Measurements from ENCODE around the gene EDA. TPM values are rescaled to one million over a fixed set of nuclear protein-coding genes. Genes with fewer than 3 reads are reported as not detected.
"Not testable (repeated sequence)": the region's sequence is repeated elsewhere in the genome, so short reads cannot be mapped to it uniquely, and the experiment has no call there.

The EDA gene
- total RNA-seq, 2 donors from 2014 or later, result 13.1 to 14.9 TPM

DNA sequence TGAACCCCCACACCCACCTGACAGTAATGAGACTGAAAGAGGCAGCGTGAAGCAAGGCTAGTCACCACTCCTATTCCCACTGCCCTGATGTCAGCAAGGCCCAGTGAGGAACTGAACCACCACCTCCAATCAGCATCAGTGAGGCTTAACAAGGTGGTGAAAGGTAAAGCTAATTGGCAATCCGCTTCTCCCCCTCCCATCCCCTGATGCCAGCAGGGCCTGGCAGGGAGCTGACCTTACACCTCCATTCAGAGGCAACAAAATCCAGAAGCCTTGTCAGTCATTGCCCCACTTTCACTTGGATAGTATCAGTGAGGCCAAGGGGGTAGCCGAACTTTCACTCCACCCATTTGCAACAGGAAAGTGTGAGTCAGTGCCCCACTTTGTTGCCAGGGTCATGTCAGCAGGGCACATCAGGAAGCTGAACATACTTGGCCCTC, 373.1 kb downstream of the EDA start:
- peak overlapping the region in 1 of 2 donors; percentile 23 for H3K27ac ChIP-seq
- DNase-seq (ENCODE audit: low spot score), result no peak
- H3K27me3 ChIP-seq, result no peaks in the 10 kb centered on the region
- no peak overlapping the region for H3K4me3 ChIP-seq
- TF ChIP-seq, protein P1, sequence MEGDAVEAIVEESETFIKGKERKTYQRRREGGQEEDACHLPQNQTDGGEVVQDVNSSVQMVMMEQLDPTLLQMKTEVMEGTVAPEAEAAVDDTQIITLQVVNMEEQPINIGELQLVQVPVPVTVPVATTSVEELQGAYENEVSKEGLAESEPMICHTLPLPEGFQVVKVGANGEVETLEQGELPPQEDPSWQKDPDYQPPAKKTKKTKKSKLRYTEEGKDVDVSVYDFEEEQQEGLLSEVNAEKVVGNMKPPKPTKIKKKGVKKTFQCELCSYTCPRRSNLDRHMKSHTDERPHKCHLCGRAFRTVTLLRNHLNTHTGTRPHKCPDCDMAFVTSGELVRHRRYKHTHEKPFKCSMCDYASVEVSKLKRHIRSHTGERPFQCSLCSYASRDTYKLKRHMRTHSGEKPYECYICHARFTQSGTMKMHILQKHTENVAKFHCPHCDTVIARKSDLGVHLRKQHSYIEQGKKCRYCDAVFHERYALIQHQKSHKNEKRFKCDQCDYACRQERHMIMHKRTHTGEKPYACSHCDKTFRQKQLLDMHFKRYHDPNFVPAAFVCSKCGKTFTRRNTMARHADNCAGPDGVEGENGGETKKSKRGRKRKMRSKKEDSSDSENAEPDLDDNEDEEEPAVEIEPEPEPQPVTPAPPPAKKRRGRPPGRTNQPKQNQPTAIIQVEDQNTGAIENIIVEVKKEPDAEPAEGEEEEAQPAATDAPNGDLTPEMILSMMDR (IDR thresholded peaks at IDR 0.05), result no peak
- H3K9me3 ChIP-seq, result no peaks in the 10 kb centered on the region
- H3K4me1 ChIP-seq, result no peaks in the 10 kb centered on the region
- no peaks in the 10 kb centered on the region for H3K36me3 ChIP-seq

DNA sequence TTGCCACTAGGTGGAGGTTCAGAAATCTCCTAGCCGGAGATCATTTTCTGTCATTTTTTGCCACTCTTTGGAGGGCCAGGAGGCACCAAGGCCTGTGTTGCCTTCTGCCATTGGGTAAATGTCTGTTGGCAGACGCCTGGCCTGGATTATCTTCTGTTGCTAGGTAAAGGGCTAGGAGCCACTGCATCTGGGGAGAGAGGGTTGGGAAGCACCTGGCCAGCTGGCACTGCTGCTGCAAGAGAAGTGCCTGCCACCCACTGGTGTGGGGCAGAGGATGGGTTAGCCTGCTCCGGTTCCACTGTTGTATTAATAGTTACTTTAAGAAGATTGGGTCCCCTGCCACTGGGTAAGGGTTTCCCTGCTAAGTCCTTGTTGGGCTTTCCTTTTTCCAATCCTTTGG, 375.8 kb downstream of the EDA start:
- no peak overlapping the region for H3K27ac ChIP-seq
- no peak for DNase-seq (ENCODE audit: low spot score)
- H3K4me3 ChIP-seq, result no peak overlapping the region
- TF ChIP-seq, protein P1 (IDR thresholded peaks at IDR 0.05), result peak in 1 of 2 donors; percentile 14
- H3K9me3 ChIP-seq, result no peaks in the 10 kb centered on the region
- no peaks in the 10 kb centered on the region for H3K27me3 ChIP-seq
- H3K36me3 ChIP-seq, result no peaks in the 10 kb centered on the region
- H3K4me1 ChIP-seq, result no peaks in the 10 kb centered on the region

DNA sequence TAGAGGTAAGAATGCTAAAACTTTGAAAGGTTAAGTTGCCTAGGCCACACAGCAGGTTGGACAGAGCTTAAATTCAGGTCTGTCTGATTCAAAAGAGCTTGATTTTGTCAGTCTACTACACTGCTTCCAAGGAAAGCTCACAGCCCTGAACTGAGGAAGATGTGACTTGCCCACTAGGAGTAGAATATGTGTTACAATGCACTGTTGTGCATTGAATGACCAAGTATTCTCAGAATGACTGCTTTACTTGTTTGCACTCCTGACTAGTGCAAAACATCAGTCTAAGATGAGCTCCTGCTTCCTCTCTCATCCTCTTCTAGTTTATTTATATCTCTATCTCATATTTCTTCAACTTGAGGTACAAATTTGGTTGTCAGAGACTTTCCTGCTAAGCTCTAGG, 377.6 kb downstream of the EDA start:
- Histone ChIP-seq H3K4me3 (no peak overlapping the region), H3K4me1 (no peaks in the 10 kb centered on the region), H3K27ac (no peak overlapping the region), H3K9me3 (no peaks in the 10 kb centered on the region), H3K36me3 (no peaks in the 10 kb centered on the region), H3K27me3 (no peaks in the 10 kb centered on the region)
- no peak for DNase-seq (ENCODE audit: low spot score)
- TF ChIP-seq, protein P1 (IDR thresholded peaks at IDR 0.05), result no peak

DNA sequence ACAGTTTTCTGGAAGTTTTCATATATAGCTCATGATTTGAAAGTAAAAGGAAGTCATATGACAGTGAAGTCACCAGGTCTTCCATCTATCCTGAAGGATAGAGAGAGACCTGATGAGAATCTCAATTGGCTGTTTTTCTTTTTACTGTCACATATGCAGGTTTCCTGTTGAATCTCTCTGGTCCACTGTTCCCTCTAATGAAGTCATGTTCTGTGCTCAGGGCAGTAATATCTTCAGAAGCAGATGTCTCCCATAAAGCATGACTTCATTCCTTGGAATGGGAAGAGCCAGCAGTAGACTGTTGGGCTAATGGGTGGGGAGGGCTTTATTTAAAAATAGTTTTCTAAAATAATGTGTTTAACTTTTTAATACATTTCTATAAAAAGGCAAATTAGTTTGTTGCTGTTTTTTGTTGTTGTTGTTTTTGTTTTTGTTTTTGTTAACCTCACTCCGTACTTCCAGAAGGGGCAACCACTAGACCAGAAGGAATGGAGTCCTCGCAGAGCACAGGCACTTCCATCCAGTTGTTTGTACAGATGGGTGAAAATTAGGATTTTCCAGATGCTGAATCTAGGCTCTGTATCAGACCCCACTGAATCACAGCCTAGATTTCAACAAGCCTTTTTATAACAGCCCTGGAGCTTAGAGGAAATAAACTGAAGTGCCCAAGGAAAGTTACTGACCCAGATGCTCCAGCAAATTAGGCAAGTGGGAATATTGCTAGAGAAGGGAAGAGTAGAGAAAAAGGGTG, 379.6 kb downstream of the EDA start:
- H3K9me3 ChIP-seq, result no peaks in the 10 kb centered on the region
- no peaks in the 10 kb centered on the region for H3K36me3 ChIP-seq
- no peak for DNase-seq (ENCODE audit: low spot score)
- H3K27ac ChIP-seq, result peak overlapping the region in 1 of 2 donors; percentile 52
- H3K27me3 ChIP-seq, result no peaks in the 10 kb centered on the region
- TF ChIP-seq, protein P1 (IDR thresholded peaks at IDR 0.05), result no peak
- no peak overlapping the region for H3K4me3 ChIP-seq
- no peaks in the 10 kb centered on the region for H3K4me1 ChIP-seq

DNA sequence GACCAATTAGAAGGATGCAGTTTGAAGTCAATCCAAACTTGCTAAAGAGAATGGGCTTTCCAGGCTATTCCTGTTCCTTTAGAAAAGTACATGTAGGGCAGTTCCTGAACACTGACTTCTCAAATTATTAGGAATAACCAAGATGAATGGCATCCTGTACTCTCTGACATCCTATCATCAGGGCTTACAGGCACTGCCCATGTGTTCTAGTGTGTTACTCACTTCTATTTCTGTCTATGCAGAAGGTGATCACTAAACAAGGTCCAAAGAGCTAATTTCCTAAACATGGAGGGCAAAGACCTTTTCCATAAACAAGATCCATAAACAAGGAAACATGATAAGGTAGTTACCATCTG, 380.2 kb downstream of the EDA start:
- H3K4me3 ChIP-seq, result no peak overlapping the region
- H3K27ac ChIP-seq, result no peak overlapping the region
- TF ChIP-seq, protein P1 (IDR thresholded peaks at IDR 0.05), result no peak
- no peaks in the 10 kb centered on the region for H3K27me3 ChIP-seq
- no peaks in the 10 kb centered on the region for H3K36me3 ChIP-seq
- no peaks in the 10 kb centered on the region for H3K9me3 ChIP-seq
- H3K4me1 ChIP-seq, result no peaks in the 10 kb centered on the region
- DNase-seq (ENCODE audit: low spot score), result no peak

DNA sequence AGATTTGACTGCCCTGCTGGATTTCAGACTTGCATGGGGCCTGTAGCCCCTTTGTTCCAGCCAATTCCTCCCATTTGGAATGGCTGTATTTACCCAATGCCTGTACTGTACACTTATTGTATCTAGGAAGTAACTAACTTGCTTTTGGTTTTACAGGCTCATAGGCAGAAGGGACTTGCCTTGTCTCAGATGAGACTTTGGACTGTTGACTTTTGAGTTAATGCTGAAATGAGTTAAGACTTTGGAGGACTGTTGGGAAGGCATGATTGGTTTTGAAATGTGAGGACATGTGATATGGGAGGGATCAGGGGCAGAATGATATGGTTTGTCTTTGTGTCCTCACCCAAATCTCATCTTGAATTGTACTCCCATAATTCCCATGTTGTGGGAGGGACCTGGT, 382.4 kb downstream of the EDA start:
- not testable (repeated sequence) for H3K4me1 ChIP-seq; H3K36me3 ChIP-seq; H3K4me3 ChIP-seq; H3K9me3 ChIP-seq; H3K27me3 ChIP-seq; H3K27ac ChIP-seq; DNase-seq (ENCODE audit: low spot score)
